Glutamatergic neuron (in vitro differentiated cells): Measurements from ENCODE around the gene PLAGL1. TPM values are rescaled to one million over a fixed set of nuclear protein-coding genes. Genes with fewer than 3 reads are reported as not detected.
A peak's percentile ranks its signal among the peaks of the same experiment; 100 is the strongest.

Source experiments
- DNase-seq: peaks from one replicate; pipeline ENCODE4 v3.0.0; 2022
- H3K27ac Mint-ChIP-seq: one replicate; pipeline ENCODE4 v1.8.0; 2020; ENCODE audit warnings: mild to moderate bottlenecking, mixed read lengths, inconsistent platforms; ENCODE audit not compliant: unreplicated experiment
- H3K27me3 Mint-ChIP-seq: one replicate; pipeline ENCODE4 v1.8.0; 2020; ENCODE audit warnings: mild to moderate bottlenecking, moderate library complexity, mixed read lengths, inconsistent platforms; ENCODE audit not compliant: unreplicated experiment
- H3K36me3 Mint-ChIP-seq: one replicate; pipeline ENCODE4 v1.8.0; 2020; ENCODE audit warnings: mild to moderate bottlenecking, mixed read lengths, inconsistent platforms; ENCODE audit not compliant: unreplicated experiment
- H3K4me1 Mint-ChIP-seq: one replicate; pipeline ENCODE4 v1.8.0; 2020; ENCODE audit warnings: mild to moderate bottlenecking, low read depth, mixed read lengths, inconsistent platforms; ENCODE audit not compliant: unreplicated experiment
- H3K4me3 Mint-ChIP-seq: one replicate; pipeline ENCODE4 v1.8.0; 2020; ENCODE audit warnings: mild to moderate bottlenecking, mixed read lengths, inconsistent platforms; ENCODE audit not compliant: unreplicated experiment
- H3K9me3 Mint-ChIP-seq: one replicate; pipeline ENCODE4 v1.8.0; 2020; ENCODE audit warnings: mild to moderate bottlenecking, moderate library complexity, mixed read lengths, inconsistent platforms; ENCODE audit not compliant: unreplicated experiment
- total RNA-seq: library from RNA; stranded (reverse); fragmentation: NEBNext Ultra II Directional; extraction: Animal tissue kit (Norgen Biotek cat#: 25700); gene quantifications from one replicate; pipeline ENCODE4 v1.2.1, GENCODE V29; 2021; ENCODE audit not compliant: unreplicated experiment
- TF ChIP-seq, protein P1 (sequence below): fragments of 200-600 bp; sonication (generic); IDR thresholded peaks from one replicate; pipeline ENCODE4 v1.5.0; 2021; ENCODE audit not compliant: partially characterized antibody, unreplicated experiment

Gene PLAGL1
- total RNA-seq, 1 donor from 2014 or later = 0.69 TPM

DNA sequence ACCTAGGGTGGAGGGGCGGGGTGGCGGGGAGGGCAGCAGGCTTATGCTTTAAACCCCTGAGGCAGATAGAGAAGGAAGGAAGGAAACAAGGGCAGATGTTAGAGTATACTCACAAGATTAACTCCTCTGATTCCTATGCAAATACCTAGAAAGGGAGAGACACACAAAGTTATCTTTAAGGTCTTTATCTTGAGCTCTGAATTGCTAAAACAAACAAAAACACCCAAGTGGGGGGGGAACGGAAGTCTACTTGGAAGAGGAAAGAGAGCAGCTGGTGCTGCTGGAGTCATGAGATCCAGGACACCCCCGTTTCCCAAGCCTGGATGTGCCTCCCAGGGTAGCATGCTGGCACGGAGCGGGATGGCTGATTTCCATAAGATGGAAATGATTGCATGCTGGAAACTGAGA, 43.4 kb downstream of the PLAGL1 start:
- Mint-ChIP-seq H3K27me3 (peaks cover 16% of the 10 kb centered on the region), H3K9me3 (peaks cover 4% of the 10 kb centered on the region), H3K4me3 (no peak overlapping the region), H3K36me3 (no peaks in the 10 kb centered on the region), H3K27ac (no peak overlapping the region), H3K4me1 (peaks cover 6% of the 10 kb centered on the region)
- TF ChIP-seq, protein P1, sequence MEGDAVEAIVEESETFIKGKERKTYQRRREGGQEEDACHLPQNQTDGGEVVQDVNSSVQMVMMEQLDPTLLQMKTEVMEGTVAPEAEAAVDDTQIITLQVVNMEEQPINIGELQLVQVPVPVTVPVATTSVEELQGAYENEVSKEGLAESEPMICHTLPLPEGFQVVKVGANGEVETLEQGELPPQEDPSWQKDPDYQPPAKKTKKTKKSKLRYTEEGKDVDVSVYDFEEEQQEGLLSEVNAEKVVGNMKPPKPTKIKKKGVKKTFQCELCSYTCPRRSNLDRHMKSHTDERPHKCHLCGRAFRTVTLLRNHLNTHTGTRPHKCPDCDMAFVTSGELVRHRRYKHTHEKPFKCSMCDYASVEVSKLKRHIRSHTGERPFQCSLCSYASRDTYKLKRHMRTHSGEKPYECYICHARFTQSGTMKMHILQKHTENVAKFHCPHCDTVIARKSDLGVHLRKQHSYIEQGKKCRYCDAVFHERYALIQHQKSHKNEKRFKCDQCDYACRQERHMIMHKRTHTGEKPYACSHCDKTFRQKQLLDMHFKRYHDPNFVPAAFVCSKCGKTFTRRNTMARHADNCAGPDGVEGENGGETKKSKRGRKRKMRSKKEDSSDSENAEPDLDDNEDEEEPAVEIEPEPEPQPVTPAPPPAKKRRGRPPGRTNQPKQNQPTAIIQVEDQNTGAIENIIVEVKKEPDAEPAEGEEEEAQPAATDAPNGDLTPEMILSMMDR = no peak
- DNase-seq = no peak

- no peak overlapping the region for H3K27ac Mint-ChIP-seq
- H3K36me3 Mint-ChIP-seq = no peaks in the 10 kb centered on the region
- TF ChIP-seq, protein P1 = no peak
- H3K9me3 Mint-ChIP-seq = peaks cover 4% of the 10 kb centered on the region
- peaks cover 12% of the 10 kb centered on the region for H3K4me1 Mint-ChIP-seq
- H3K27me3 Mint-ChIP-seq = peaks cover 20% of the 10 kb centered on the region
- no peak overlapping the region for H3K4me3 Mint-ChIP-seq
- DNase-seq = no peak
Measured at GRCh38 chr6:143963158-143963919, 44.7 kb downstream of the PLAGL1 start.

DNA sequence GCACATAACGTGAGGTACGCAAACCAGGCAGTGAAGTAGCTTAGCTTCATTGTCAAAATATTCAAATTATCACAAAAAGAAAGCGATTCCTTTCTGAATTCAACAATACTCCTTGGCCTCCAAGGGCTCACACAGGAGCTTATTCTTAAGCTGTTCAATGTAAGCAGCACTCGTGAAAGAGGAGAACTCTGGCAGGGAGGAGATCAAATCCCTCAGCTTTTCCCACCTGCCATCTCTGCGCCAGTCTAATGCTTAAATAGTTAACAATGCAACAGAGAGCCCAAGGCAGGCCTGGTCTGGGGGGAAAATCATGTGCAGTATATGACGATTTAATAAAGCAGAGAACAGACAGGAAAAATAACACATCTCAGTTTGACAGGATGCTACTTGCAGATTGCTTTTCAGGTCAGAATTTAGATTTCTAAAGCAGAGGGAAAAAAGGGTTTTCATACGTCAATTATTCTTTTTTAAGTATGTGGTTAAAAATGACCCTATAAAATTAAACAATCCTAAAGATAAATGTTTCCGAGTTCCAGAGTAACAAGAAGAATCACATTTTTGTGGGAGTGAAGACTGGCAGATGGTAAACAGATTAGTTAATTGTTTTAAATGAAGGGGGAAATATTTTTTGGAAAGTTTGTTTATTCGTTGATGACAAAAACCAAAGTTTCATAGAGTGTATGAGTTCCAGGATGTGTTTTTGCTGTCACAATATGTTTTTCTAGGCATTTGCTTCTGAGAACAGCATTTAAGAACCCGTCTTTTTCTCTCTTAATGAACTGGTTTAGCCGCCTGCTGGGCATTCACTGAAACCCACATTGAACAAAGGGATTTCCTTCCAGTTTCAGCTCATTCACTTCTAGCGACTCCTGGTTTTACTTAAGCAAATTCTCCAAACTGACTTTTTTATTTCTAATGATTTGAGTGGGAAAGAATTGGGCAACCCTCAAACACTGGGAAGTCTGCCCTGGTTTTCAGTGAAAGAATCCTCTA, 45.9 kb downstream of the PLAGL1 start:
- Mint-ChIP-seq H3K27me3 (peaks cover 24% of the 10 kb centered on the region), H3K4me3 (no peak overlapping the region), H3K9me3 (peaks cover 4% of the 10 kb centered on the region), H3K4me1 (peaks cover 12% of the 10 kb centered on the region), H3K36me3 (no peaks in the 10 kb centered on the region), H3K27ac (no peak overlapping the region)
- DNase-seq = no peak
- TF ChIP-seq, protein P1 = peak; percentile 68

DNA sequence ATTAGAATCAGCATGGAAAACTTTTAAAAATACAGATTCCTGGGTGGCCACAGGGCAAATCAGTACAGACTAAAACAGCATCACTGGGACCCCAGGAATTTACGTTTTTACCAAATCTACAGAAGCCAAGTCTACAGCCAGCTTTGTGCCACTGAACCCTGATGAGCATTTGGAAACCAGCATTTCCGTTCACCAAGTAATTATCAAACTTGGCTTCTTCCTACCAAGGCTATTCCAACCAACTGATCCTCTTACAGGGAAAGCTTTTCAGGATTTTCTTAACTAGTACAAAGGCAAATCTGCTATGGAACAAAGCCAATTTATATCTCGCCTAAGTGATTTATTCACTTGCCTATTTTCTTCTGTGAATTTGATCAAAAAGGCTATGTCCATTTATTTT, 47.0 kb downstream of the PLAGL1 start:
- peaks cover 4% of the 10 kb centered on the region for H3K9me3 Mint-ChIP-seq
- TF ChIP-seq, protein P1 = no peak
- no peaks in the 10 kb centered on the region for H3K36me3 Mint-ChIP-seq
- H3K27me3 Mint-ChIP-seq = peaks cover 24% of the 10 kb centered on the region
- no peak for DNase-seq
- no peak overlapping the region for H3K27ac Mint-ChIP-seq
- H3K4me1 Mint-ChIP-seq = peaks cover 12% of the 10 kb centered on the region
- H3K4me3 Mint-ChIP-seq = no peak overlapping the region
